PC-9 (cell line): ENCODE measurements around the gene MPHOSPH9.

Experiments used
- CTCF ChIP-seq: fragments of 200-600 bp; sonication (generic); conservative IDR thresholded peaks from 2 replicates; pipeline ENCODE4 v1.6.1; 2017; ENCODE audit warnings: mixed run types, antibody characterized with exemption, mild to moderate bottlenecking, moderate library complexity
- EZH2 ChIP-seq: fragments of 200-600 bp; sonication (generic); IDR thresholded peaks from 2 replicates; pipeline ENCODE4 v1.8.0; 2017; ENCODE audit warnings: antibody characterized with exemption, low read depth

- TF ChIP-seq CTCF (no peak), EZH2 (no peak)
Observed at GRCh38 chr12:123149501-123150274, 83.3 kb downstream of the MPHOSPH9 start.
